Measurements from ENCODE around the gene FAAP20. TPM values are rescaled to one million over a fixed set of nuclear protein-coding genes. Genes with fewer than 3 reads are reported as not detected.

Gene FAAP20
- total RNA-seq, 1 donor from 2014 or later = 114 TPM

GRCh38 chr1:2185880-2186855 lies 8.4 kb downstream of the FAAP20 start:
- Mint-ChIP-seq H3K36me3 (ENCODE audit: low read depth, unreplicated experiment) (peaks cover 11% of the 10 kb centered on the region), H3K9me3 (ENCODE audit: unreplicated experiment) (no peaks in the 10 kb centered on the region), H3K4me3 (ENCODE audit: unreplicated experiment) (no peak overlapping the region), H3K27me3 (ENCODE audit: low read depth, unreplicated experiment) (no peaks in the 10 kb centered on the region), H3K27ac (ENCODE audit: unreplicated experiment) (peak overlapping the region; percentile 18), H3K4me1 (ENCODE audit: low read depth, unreplicated experiment) (peaks cover 2% of the 10 kb centered on the region)
- Histone ChIP-seq H3K4me1 (ENCODE audit: insufficient read depth, low read length) (peaks cover 15% of the 10 kb centered on the region), H4K20me1 (ENCODE audit: insufficient read depth, low read length) (peaks cover 10% of the 10 kb centered on the region), H2AFZ (ENCODE audit: low read depth, low read length) (no peak overlapping the region), H3K36me3 (ENCODE audit: insufficient read depth, low read length) (no peaks in the 10 kb centered on the region), H3K9me3 (ENCODE audit: insufficient read depth, low read depth, low read length) (no peaks in the 10 kb centered on the region), H3K79me2 (ENCODE audit: insufficient read depth, low read length) (peaks cover 13% of the 10 kb centered on the region), H3K4me3 (ENCODE audit: insufficient read depth, low read depth, low read length) (no peak overlapping the region), H3K27ac (ENCODE audit: low read depth, low read length) (no peak overlapping the region), H3K4me2 (ENCODE audit: low read length) (no peak overlapping the region), H3K9ac (ENCODE audit: low read length) (no peak overlapping the region), H3K27me3 (ENCODE audit: insufficient read depth, low read length) (no peaks in the 10 kb centered on the region)
- FAIRE-seq = no peak
- no peak for DNase-seq (ENCODE audit: low read depth)
- TF ChIP-seq CTCF (IDR thresholded peaks at IDR 0.05; ENCODE audit: insufficient read depth, low read depth, low read length) (no peak), EZH2 (IDR thresholded peaks at IDR 0.05; ENCODE audit: insufficient read depth, low read length) (no peak)

- H3K27ac Mint-ChIP-seq (ENCODE audit: unreplicated experiment) = no peak overlapping the region
- no peak for TF ChIP-seq CTCF (IDR thresholded peaks at IDR 0.05; ENCODE audit: insufficient read depth, low read depth, low read length)
- TF ChIP-seq EZH2 (IDR thresholded peaks at IDR 0.05; ENCODE audit: insufficient read depth, low read length) = no peak
- no peak overlapping the region for H3K27ac ChIP-seq (ENCODE audit: low read depth, low read length)
- no peaks in the 10 kb centered on the region for H3K27me3 Mint-ChIP-seq (ENCODE audit: low read depth, unreplicated experiment)
- peaks cover 6% of the 10 kb centered on the region for H3K4me1 ChIP-seq (ENCODE audit: insufficient read depth, low read length)
- no peaks in the 10 kb centered on the region for H3K36me3 ChIP-seq (ENCODE audit: insufficient read depth, low read length)
- no peak overlapping the region for H3K4me2 ChIP-seq (ENCODE audit: low read length)
- peaks cover under 1% of the 10 kb centered on the region for H3K79me2 ChIP-seq (ENCODE audit: insufficient read depth, low read length)
- no peaks in the 10 kb centered on the region for H3K27me3 ChIP-seq (ENCODE audit: insufficient read depth, low read length)
- no peaks in the 10 kb centered on the region for H3K9me3 Mint-ChIP-seq (ENCODE audit: unreplicated experiment)
- DNase-seq (ENCODE audit: low read depth) = no peak
- no peaks in the 10 kb centered on the region for H4K20me1 ChIP-seq (ENCODE audit: insufficient read depth, low read length)
- H3K9ac ChIP-seq (ENCODE audit: low read length) = no peak overlapping the region
- peaks cover 15% of the 10 kb centered on the region for H3K36me3 Mint-ChIP-seq (ENCODE audit: low read depth, unreplicated experiment)
- no peak overlapping the region for H3K4me3 ChIP-seq (ENCODE audit: insufficient read depth, low read depth, low read length)
- no peak overlapping the region for H3K4me3 Mint-ChIP-seq (ENCODE audit: unreplicated experiment)
- no peaks in the 10 kb centered on the region for H3K9me3 ChIP-seq (ENCODE audit: insufficient read depth, low read depth, low read length)
- no peak for FAIRE-seq
- H2AFZ ChIP-seq (ENCODE audit: low read depth, low read length) = no peak overlapping the region
- H3K4me1 Mint-ChIP-seq (ENCODE audit: low read depth, unreplicated experiment) = peaks cover 2% of the 10 kb centered on the region
These were observed 9.6 kb downstream of the FAAP20 start for GRCh38 chr1:2184934-2185333.

- no peak overlapping the region for H3K4me3 Mint-ChIP-seq (ENCODE audit: unreplicated experiment)
- FAIRE-seq (no peak), DNase-seq (ENCODE audit: low read depth) (no peak)
- H3K9me3 Mint-ChIP-seq (ENCODE audit: unreplicated experiment) = no peaks in the 10 kb centered on the region
- Histone ChIP-seq H3K9ac (ENCODE audit: low read length) (no peak overlapping the region), H3K4me3 (ENCODE audit: insufficient read depth, low read depth, low read length) (no peak overlapping the region), H3K4me1 (ENCODE audit: insufficient read depth, low read length) (peaks cover 3% of the 10 kb centered on the region), H2AFZ (ENCODE audit: low read depth, low read length) (no peak overlapping the region), H3K79me2 (ENCODE audit: insufficient read depth, low read length) (no peaks in the 10 kb centered on the region), H4K20me1 (ENCODE audit: insufficient read depth, low read length) (no peaks in the 10 kb centered on the region), H3K9me3 (ENCODE audit: insufficient read depth, low read depth, low read length) (no peaks in the 10 kb centered on the region), H3K27me3 (ENCODE audit: insufficient read depth, low read length) (no peaks in the 10 kb centered on the region), H3K27ac (ENCODE audit: low read depth, low read length) (no peak overlapping the region), H3K36me3 (ENCODE audit: insufficient read depth, low read length) (no peaks in the 10 kb centered on the region), H3K4me2 (ENCODE audit: low read length) (no peak overlapping the region)
- peaks cover 18% of the 10 kb centered on the region for H3K36me3 Mint-ChIP-seq (ENCODE audit: low read depth, unreplicated experiment)
- H3K4me1 Mint-ChIP-seq (ENCODE audit: low read depth, unreplicated experiment) = peaks cover 5% of the 10 kb centered on the region
- H3K27ac Mint-ChIP-seq (ENCODE audit: unreplicated experiment) = no peak overlapping the region
- TF ChIP-seq EZH2 (IDR thresholded peaks at IDR 0.05; ENCODE audit: insufficient read depth, low read length) (no peak), CTCF (IDR thresholded peaks at IDR 0.05; ENCODE audit: insufficient read depth, low read depth, low read length) (no peak)
- no peaks in the 10 kb centered on the region for H3K27me3 Mint-ChIP-seq (ENCODE audit: low read depth, unreplicated experiment)
These were observed 10.0 kb downstream of the FAAP20 start for GRCh38 chr1:2184531-2184930.
